Endothelial cell of umbilical vein (primary cell): ENCODE measurements around the gene ARSB. TPM values are rescaled to one million over a fixed set of nuclear protein-coding genes. Genes with fewer than 3 reads are reported as not detected.

Experiments
- BruUV-seq: library from RNA; stranded (reverse); fragments of 400-500 nt; replicated peaks from 2 replicates; lab custom pipeline; 2021; lab: Mats Ljungman, UMichigan
- CTCF ChIA-PET: fragments of 300-600, 350-600 bp; sonication (Branson Sonifier 250); formaldehyde crosslinking; loops from one replicate; lab custom pipeline; 2021; ENCODE audit warnings: antibody characterized with exemption, inconsistent platforms; lab: Charles Lee
- POLR2A ChIA-PET: fragments of 300-600, 350-600 bp; sonication (Branson Sonifier 250); formaldehyde crosslinking; loops from one replicate; lab custom pipeline; 2021; ENCODE audit warnings: antibody characterized with exemption, inconsistent platforms; lab: Charles Lee
- DNase-seq: peaks from one replicate; pipeline ENCODE4 v3.0.0-alpha.2; 2011; ENCODE audit warnings: low read depth, low spot score
- FAIRE-seq: peaks from 2 replicates; lab custom pipeline; 2011; peaks lifted over from hg19 to GRCh38; lab: Jason Lieb, UNC
- H2AFZ ChIP-seq: 2 replicates; pipeline ENCODE4 v1.6.0; 2012; ENCODE audit warnings: low read depth, low read length, control low read depth, inconsistent platforms
- H3K27ac ChIP-seq: 2 replicates; pipeline ENCODE4 v1.5.1; 2011; ENCODE audit warnings: low read depth, mild to moderate bottlenecking, control low read depth, low read length, moderate library complexity; ENCODE audit not compliant: insufficient read depth
- H3K27me3 ChIP-seq, 2 experiments: 2 replicates each; pipeline versions ENCODE4 v1.6.0 to v1.6.1; 2011; ENCODE audit warnings: low read length in 2 of 2, mixed read lengths in 1 of 2; ENCODE audit not compliant: control insufficient read depth in 2 of 2, insufficient read depth in 2 of 2
- H3K36me3 ChIP-seq, 2 experiments: 2 replicates in 1 of 2; 3 replicates in 1 of 2; pipeline ENCODE4 v1.5.1; 2011; ENCODE audit warnings: low read length in 2 of 2, mild to moderate bottlenecking in 1 of 2, moderate library complexity in 1 of 2; ENCODE audit not compliant: control insufficient read depth in 2 of 2, insufficient read depth in 2 of 2; ENCODE audit errors: extremely low read depth in 1 of 2
- H3K4me1 ChIP-seq: 3 replicates; pipeline ENCODE4 v1.5.1; 2011; ENCODE audit warnings: mild to moderate bottlenecking, low read length; ENCODE audit not compliant: control insufficient read depth, insufficient read depth; ENCODE audit errors: extremely low read depth
- H3K4me2 ChIP-seq: 2 replicates; pipeline ENCODE4 v1.6.1; 2011; ENCODE audit warnings: low read length, control low read depth, mixed read lengths; ENCODE audit not compliant: insufficient read depth
- H3K4me3 ChIP-seq, 3 experiments: fragments of 200-600 bp in 1 of 3; sonication (generic), shearing (Covaris generic) in 1 of 3; replicated peaks in 1 of 3; 2 replicates each; pipeline ENCODE4 v1.5.1; 2011 to 2016; ENCODE audit warnings: control low read depth in 3 of 3, low read length in 3 of 3, mild to moderate bottlenecking in 2 of 3, inconsistent platforms in 1 of 3, low read depth in 1 of 3, moderate library complexity in 1 of 3; ENCODE audit not compliant: insufficient read depth in 1 of 3
- H3K79me2 ChIP-seq: 2 replicates; pipeline ENCODE4 v1.6.0; 2012; ENCODE audit warnings: low read length, inconsistent platforms; ENCODE audit not compliant: control insufficient read depth, insufficient read depth
- H3K9ac ChIP-seq: replicated peaks from 2 replicates; pipeline ENCODE3; 2011; ENCODE audit warnings: low read length, control low read depth; ENCODE audit not compliant: insufficient read depth; ENCODE audit errors: extremely low read depth
- H3K9me1 ChIP-seq: replicated peaks from 3 replicates; pipeline ENCODE4 v1.6.0; 2011; ENCODE audit warnings: mild to moderate bottlenecking, low read length; ENCODE audit not compliant: control insufficient read depth, insufficient read depth; ENCODE audit errors: extremely low read depth
- H3K9me3 ChIP-seq: replicated peaks from 2 replicates; pipeline ENCODE4 v1.5.1; 2012; ENCODE audit warnings: low read length, inconsistent platforms; ENCODE audit not compliant: control insufficient read depth, insufficient read depth
- H4K20me1 ChIP-seq: replicated peaks from 2 replicates; pipeline ENCODE3; 2011; ENCODE audit warnings: mild to moderate bottlenecking, low read length; ENCODE audit not compliant: control insufficient read depth, insufficient read depth; ENCODE audit errors: extremely low read depth
- CTCF ChIP-seq, 2 donors: IDR thresholded peaks; 1 replicate in 1 of 2; 2 replicates in 1 of 2; pipeline ENCODE4 v1.5.1; 2011; ENCODE audit warnings: low read length in 2 of 2, mild to moderate bottlenecking in 2 of 2, moderate library complexity in 2 of 2, control low read depth in 1 of 2, inconsistent platforms in 1 of 2, low read depth in 1 of 2; ENCODE audit not compliant: insufficient read depth in 1 of 2; ENCODE audit errors: extremely low read depth in 1 of 2
- EZH2 ChIP-seq: IDR thresholded peaks from 2 replicates; pipeline ENCODE4 v1.6.1; 2012; ENCODE audit warnings: borderline replicate concordance, low read depth, mild to moderate bottlenecking, moderate library complexity, low read length, inconsistent platforms; ENCODE audit not compliant: severe bottlenecking
- FOS ChIP-seq: IDR thresholded peaks from 2 replicates; pipeline ENCODE4 v1.6.1; 2011; ENCODE audit warnings: mild to moderate bottlenecking, low read length, moderate library complexity, borderline replicate concordance; ENCODE audit not compliant: insufficient read depth
- GATA2 ChIP-seq: IDR thresholded peaks from 2 replicates; pipeline ENCODE4 v1.7.0; 2011; ENCODE audit warnings: low read depth, mild to moderate bottlenecking, moderate library complexity, mixed read lengths, low read length; ENCODE audit not compliant: insufficient read length, insufficient read depth
- JUN ChIP-seq: IDR thresholded peaks from 2 replicates; pipeline ENCODE4 v1.6.1; 2011; ENCODE audit warnings: borderline replicate concordance, low read depth; ENCODE audit not compliant: insufficient read length, insufficient read depth
- MYC ChIP-seq: IDR thresholded peaks from one replicate; pipeline ENCODE4 v1.6.1; 2011; ENCODE audit warnings: mild to moderate bottlenecking, low read depth, low read length
- POLR2A ChIP-seq: IDR thresholded peaks from 2 replicates; pipeline ENCODE4 v1.6.1; 2012; ENCODE audit warnings: low read depth, mild to moderate bottlenecking, control low read depth, low read length
- POLR2AphosphoS5 ChIP-seq: IDR thresholded peaks from 2 replicates; pipeline ENCODE4 v1.6.1; 2012; ENCODE audit warnings: low read depth, mild to moderate bottlenecking, control low read depth, low read length, moderate library complexity; ENCODE audit not compliant: insufficient read depth
- dilution Hi-C: fragments of 300-500 bp; cut with MboI; formaldehyde crosslinking; loops from one replicate; pipeline ENCODE4 v1.15.0; 2019; ENCODE audit warnings: low sequenced_read_pairs; ENCODE audit not compliant: extremely low pct_ligation_motif_present
- intact Hi-C: fragments of 100-400 bp; cut with micrococcal nuclease; formaldehyde crosslinking; loops from one replicate; pipeline ENCODE4 v1.10.0; 2022
- polyA plus RNA-seq, 4 experiments: library from polyadenylated mRNA; depleted of rRNA in 3 of 4; stranded (reverse) in 3 of 4; unstranded in 1 of 4; fragments of >200 nt; gene quantifications; 2 replicates each; pipeline versions ENCODE4 v1.2.1 to v1.2.3, GENCODE V29; 2011 to 2012; ENCODE audit warnings: missing spikeins in 1 of 4
- total RNA-seq: library from RNA; stranded (reverse); gene quantifications from 2 replicates; pipeline ENCODE4 v1.2.3, GENCODE V29; 2021
- TF ChIP-seq, protein P1 (sequence below): IDR thresholded peaks from 2 replicates; pipeline ENCODE4 v1.6.1; 2011; ENCODE audit not compliant: insufficient read depth, insufficient read length

The ARSB gene
- total and polyA plus RNA-seq, 2 donors (not counting 3 experiments of a cell fraction or from before 2014, with no cell fraction given), result 17.2 to 25.8 TPM

GRCh38 chr5:78811866-78812265 lies 173.2 kb downstream of the ARSB start:
- Histone ChIP-seq H3K79me2 (no peaks in the 10 kb centered on the region), H3K27me3 (no peaks in the 10 kb centered on the region), H3K4me3 (no peak overlapping the region), H3K9me1 (no peaks in the 10 kb centered on the region), H4K20me1 (no peaks in the 10 kb centered on the region), H3K4me2 (no peak overlapping the region), H3K9ac (no peak overlapping the region), H2AFZ (no peak overlapping the region), H3K9me3 (no peaks in the 10 kb centered on the region), H3K36me3 (no peaks in the 10 kb centered on the region), H3K4me1 (peaks cover 7% of the 10 kb centered on the region), H3K27ac (no peak overlapping the region)
- ChIA-PET CTCF (no interaction called here), POLR2A (no interaction called here)
- dilution Hi-C loops (no loop called here), intact Hi-C loops (no loop called here)
- TF ChIP-seq EZH2 (no peak), CTCF (IDR thresholded peaks at IDR 0.05; ENCODE audit: extremely low read depth in 1 of 2, insufficient read depth in 1 of 2, low read depth in 1 of 2, low read length in 2 of 2) (no peak), POLR2A (no peak), GATA2 (no peak), POLR2AphosphoS5 (no peak), MYC (no peak), JUN (no peak), FOS (no peak)
- TF ChIP-seq, protein P1, sequence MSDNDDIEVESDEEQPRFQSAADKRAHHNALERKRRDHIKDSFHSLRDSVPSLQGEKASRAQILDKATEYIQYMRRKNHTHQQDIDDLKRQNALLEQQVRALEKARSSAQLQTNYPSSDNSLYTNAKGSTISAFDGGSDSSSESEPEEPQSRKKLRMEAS, result no peak
- FAIRE-seq (no peak), DNase-seq (no peak)
- BruUV-seq, result no TSS peak
